DOHH2 (cell line): ENCODE measurements around the gene TDRD7.

Source experiments
- EZH2phosphoT487 ChIP-seq: fragments of 200-600 bp; sonication (generic); IDR thresholded peaks from 2 replicates; pipeline ENCODE4 v1.6.1; 2017; ENCODE audit warnings: borderline replicate concordance, mild to moderate bottlenecking, antibody characterized with exemption, low read length, moderate library complexity, mixed read lengths
- TF ChIP-seq, protein P1 (sequence below): fragments of 200-600 bp; sonication (generic); IDR thresholded peaks from one replicate; pipeline ENCODE4 v1.5.1; 2014; ENCODE audit warnings: antibody characterized with exemption, mild to moderate bottlenecking, low read depth, low read length; ENCODE audit not compliant: poor library complexity, severe bottlenecking

GRCh38 chr9:97521576-97522333 is 109.9 kb downstream of the TDRD7 start:
- TF ChIP-seq, protein P1, sequence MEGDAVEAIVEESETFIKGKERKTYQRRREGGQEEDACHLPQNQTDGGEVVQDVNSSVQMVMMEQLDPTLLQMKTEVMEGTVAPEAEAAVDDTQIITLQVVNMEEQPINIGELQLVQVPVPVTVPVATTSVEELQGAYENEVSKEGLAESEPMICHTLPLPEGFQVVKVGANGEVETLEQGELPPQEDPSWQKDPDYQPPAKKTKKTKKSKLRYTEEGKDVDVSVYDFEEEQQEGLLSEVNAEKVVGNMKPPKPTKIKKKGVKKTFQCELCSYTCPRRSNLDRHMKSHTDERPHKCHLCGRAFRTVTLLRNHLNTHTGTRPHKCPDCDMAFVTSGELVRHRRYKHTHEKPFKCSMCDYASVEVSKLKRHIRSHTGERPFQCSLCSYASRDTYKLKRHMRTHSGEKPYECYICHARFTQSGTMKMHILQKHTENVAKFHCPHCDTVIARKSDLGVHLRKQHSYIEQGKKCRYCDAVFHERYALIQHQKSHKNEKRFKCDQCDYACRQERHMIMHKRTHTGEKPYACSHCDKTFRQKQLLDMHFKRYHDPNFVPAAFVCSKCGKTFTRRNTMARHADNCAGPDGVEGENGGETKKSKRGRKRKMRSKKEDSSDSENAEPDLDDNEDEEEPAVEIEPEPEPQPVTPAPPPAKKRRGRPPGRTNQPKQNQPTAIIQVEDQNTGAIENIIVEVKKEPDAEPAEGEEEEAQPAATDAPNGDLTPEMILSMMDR: no peak
- TF ChIP-seq EZH2phosphoT487: no peak
